Adrenal gland (tissue), 12 donors: Measurements from ENCODE around the gene SEC61A1. TPM values are rescaled to one million over a fixed set of nuclear protein-coding genes. Genes with fewer than 3 reads are reported as not detected.
A peak's percentile ranks its signal among the peaks of the same experiment; 100 is the strongest.

ENCODE experiments used
- DNase-seq, 7 donors: peaks; one replicate each; pipeline ENCODE4 v3.0.0-alpha.2; 2019 to 2020
- H3K27ac ChIP-seq, 5 donors: fragments of 200-600 bp; sonication (generic) in 4 of 5; 1 replicate in 3 of 5; 2 replicates in 2 of 5; pipeline versions ENCODE4 v1.5.1 to v1.8.0; 2016 to 2020; ENCODE audit warnings: mild to moderate bottlenecking in 1 of 5
- H3K27me3 ChIP-seq: fragments of 200-600 bp; 2 replicates; pipeline ENCODE4 v1.8.0; 2021
- H3K36me3 ChIP-seq, 2 donors: fragments of 200-600 bp; replicated peaks in 1 of 2; 1 replicate in 1 of 2; 2 replicates in 1 of 2; pipeline versions ENCODE4 v1.5.1 to v1.8.0; 2018 to 2022
- H3K4me1 ChIP-seq, 2 donors: fragments of 200-600 bp; replicated peaks in 1 of 2; 1 replicate in 1 of 2; 2 replicates in 1 of 2; pipeline versions ENCODE4 v1.5.1 to v1.8.0; 2018 to 2021
- H3K4me3 ChIP-seq, 4 donors: fragments of 200-600 bp; sonication (generic) in 3 of 4; one replicate each; pipeline ENCODE4 v1.5.1; 2016 to 2018
- H3K9me3 ChIP-seq, 3 donors: fragments of 200-600 bp; sonication (generic) in 1 of 3; replicated peaks in 1 of 3; 1 replicate in 2 of 3; 2 replicates in 1 of 3; pipeline versions ENCODE4 v1.5.1 to v1.8.0; 2016 to 2021
- POLR2A ChIP-seq, 2 donors: fragments of 450-650 bp; IDR thresholded peaks; one replicate each; pipeline ENCODE4 v1.6.1; 2017; ENCODE audit warnings: antibody characterized with exemption in 2 of 2, mild to moderate bottlenecking in 2 of 2, moderate library complexity in 1 of 2
- WGBS, 4 donors: extraction: QIAGEN DNeasy Blood & Tissue Kit in 2 of 4; methylation state at CpG; one replicate each; pipeline versions ENCODE4 v1.1.5 to v1.1.7; 2013 to 2017; 5-methylcytosine and 5-hydroxymethylcytosine counted together
- intact Hi-C, 2 donors: fragments of 100-400 bp; cut with DNase I; formaldehyde crosslinking; loops; one replicate each; pipeline versions ENCODE4 v1.14.1 to v1.15.0; 2022 to 2023
- polyA plus RNA-seq, 3 donors: library from polyadenylated mRNA; stranded (reverse); fragments of 200-250 nt in 2 of 3; fragments of 350-450 nt in 1 of 3; fragmentation: Illumina TruSeq in 1 of 3; extraction: RNeasy Lipid Tissue Mini Kit (QIAGEN cat#74804) in 1 of 3; gene quantifications; one replicate each; pipeline ENCODE4 v1.2.3, GENCODE V29; 2013 to 2014
- total RNA-seq, 9 donors: library from RNA; depleted of rRNA in 4 of 9; stranded (reverse); fragments of >200 nt in 4 of 9; fragments of 120-200 nt in 1 of 9; fragmentation: NEBNext Ultra II Directional in 1 of 9; extraction: Animal tissue kit (Norgen Biotek cat#: 25700) in 1 of 9; gene quantifications; one replicate each; pipeline versions ENCODE4 v1.1.0 to v1.2.4, GENCODE V29; 2013 to 2023
- TF ChIP-seq, protein P1 (sequence below), 6 experiments: fragments of 450-650 bp in 4 of 6; fragments of 200-600 bp in 2 of 6; sonication (generic) in 1 of 6; IDR thresholded peaks; 1 replicate in 5 of 6; 2 replicates in 1 of 6; pipeline versions ENCODE4 v1.5.1 to v1.8.0; 2016 to 2021; ENCODE audit warnings: antibody characterized with exemption in 6 of 6, mild to moderate bottlenecking in 2 of 6, moderate library complexity in 1 of 6
- donor health status: healthy with polysubstance abuse.
- donor health status: Bipolar disorder and iron deficiency.
- donor health status: DM: yes; HTN: yes; CAD: no.
- donor health status: DM: no; HTN: no; CAD: no.
- donor health status: DM: no; HTN: no; CAD: no.
- donor health status: DM: yes; HTN: yes; CAD: no.

SEC61A1 gene
- total and polyA plus RNA-seq, 12 donors: 131 to 443 (median 192) TPM

DNA sequence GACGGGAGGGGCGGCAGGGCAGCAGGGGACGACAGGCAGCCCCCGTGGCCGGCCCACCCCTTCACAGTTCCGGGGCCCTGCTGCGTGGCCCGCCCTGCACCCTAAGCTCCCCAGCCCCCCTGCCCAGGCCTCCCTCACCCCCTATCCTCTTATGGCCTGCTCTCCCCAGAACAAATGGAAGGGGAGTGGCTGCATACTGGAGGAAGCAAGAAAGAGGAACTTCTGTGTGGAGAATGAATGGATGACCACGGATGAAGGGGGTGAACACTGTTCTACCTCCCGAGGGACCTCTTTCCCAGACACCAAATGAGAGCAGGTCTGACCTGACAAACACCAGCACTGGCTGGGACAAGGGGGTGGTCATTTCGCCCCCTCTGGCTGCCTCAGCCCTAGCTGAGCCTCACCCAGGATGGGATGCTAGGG, 25.0 kb downstream of the SEC61A1 start:
- WGBS, 4 donors: 28 to 68% (median 49%) methylated on average over 5 to 11 of the region's 11 CpGs
- TF ChIP-seq POLR2A (IDR thresholded peaks at IDR 0.05): no peak
- TF ChIP-seq, protein P1, sequence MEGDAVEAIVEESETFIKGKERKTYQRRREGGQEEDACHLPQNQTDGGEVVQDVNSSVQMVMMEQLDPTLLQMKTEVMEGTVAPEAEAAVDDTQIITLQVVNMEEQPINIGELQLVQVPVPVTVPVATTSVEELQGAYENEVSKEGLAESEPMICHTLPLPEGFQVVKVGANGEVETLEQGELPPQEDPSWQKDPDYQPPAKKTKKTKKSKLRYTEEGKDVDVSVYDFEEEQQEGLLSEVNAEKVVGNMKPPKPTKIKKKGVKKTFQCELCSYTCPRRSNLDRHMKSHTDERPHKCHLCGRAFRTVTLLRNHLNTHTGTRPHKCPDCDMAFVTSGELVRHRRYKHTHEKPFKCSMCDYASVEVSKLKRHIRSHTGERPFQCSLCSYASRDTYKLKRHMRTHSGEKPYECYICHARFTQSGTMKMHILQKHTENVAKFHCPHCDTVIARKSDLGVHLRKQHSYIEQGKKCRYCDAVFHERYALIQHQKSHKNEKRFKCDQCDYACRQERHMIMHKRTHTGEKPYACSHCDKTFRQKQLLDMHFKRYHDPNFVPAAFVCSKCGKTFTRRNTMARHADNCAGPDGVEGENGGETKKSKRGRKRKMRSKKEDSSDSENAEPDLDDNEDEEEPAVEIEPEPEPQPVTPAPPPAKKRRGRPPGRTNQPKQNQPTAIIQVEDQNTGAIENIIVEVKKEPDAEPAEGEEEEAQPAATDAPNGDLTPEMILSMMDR (IDR thresholded peaks at IDR 0.05): no peak
- no peaks in the 10 kb centered on the region for H3K9me3 ChIP-seq
- H3K4me1 ChIP-seq: peaks cover 4 to 14% of the 10 kb centered on the region in 2 donors
- no peaks in the 10 kb centered on the region for H3K27me3 ChIP-seq
- peak in 1 of 7 donors; percentile 51 for DNase-seq
- H3K4me3 ChIP-seq: peak overlapping the region in 1 of 4 donors; percentile 67
- intact Hi-C loops: loop anchor here (10.0 kb wide), 2 partner anchors 58 to 1068 kb away; no protein-coding TSS in a partner anchor
- H3K27ac ChIP-seq: peak overlapping the region in 2 of 5 donors; percentile 45 to 49
- H3K36me3 ChIP-seq: peaks cover 0 to 14% of the 10 kb centered on the region in 2 donors

DNA sequence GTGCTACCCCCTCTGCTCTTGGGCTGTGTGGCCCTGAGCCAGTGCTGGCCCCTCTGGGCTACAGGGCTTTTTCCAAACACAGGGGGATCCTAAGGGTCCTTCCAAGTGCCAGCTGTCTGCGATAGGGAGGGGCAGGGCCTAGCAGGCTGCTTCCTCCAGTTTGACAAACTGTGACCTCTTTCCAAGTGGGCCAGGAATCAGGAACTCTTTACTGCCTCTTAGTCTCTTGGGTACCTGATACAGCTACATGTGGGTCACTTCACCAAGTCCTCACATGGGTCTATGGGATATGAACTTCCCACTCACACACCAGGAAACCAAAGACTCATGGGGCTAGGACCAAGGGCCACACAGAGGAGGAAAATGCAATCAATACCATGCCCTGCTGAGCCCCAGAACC, 25.4 kb downstream of the SEC61A1 start:
- 0 to 66% (median 36%) methylated on average over 1 of the region's 1 CpG; no CpG with 5 or more reads in 1 of the 4 donors for WGBS, 4 donors
- peaks cover 4 to 14% of the 10 kb centered on the region in 2 donors for H3K4me1 ChIP-seq
- intact Hi-C loops: loop anchor here (10.0 kb wide), 2 partner anchors 57 to 1067 kb away; no protein-coding TSS in a partner anchor
- H3K27ac ChIP-seq: peak overlapping the region in 2 of 5 donors; percentile 45 to 49
- DNase-seq: no peak
- TF ChIP-seq POLR2A (IDR thresholded peaks at IDR 0.05): no peak
- TF ChIP-seq, protein P1 (IDR thresholded peaks at IDR 0.05): no peak
- peaks cover 0 to 9% of the 10 kb centered on the region in 2 donors for H3K36me3 ChIP-seq
- H3K27me3 ChIP-seq: no peaks in the 10 kb centered on the region
- H3K4me3 ChIP-seq: no peak overlapping the region
- no peaks in the 10 kb centered on the region for H3K9me3 ChIP-seq

DNA sequence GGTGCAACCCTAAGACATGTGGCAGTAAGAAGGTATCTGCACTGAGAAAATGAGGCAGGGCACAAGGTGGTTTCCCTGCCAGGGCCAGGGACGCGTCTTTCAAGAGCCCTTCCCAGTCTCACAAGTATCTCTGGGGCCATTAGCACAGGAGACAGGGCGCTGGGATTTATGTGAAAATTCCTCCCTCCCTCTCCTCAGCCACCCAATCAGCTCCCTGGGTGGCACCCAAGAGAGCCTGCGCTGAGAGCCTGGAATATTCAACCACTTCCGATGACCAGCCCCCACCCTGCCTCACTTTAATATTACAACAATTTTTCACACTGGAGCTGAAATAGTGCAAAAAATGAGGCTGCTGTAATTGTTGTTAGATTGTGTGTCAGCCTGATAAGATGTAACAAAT, 26.1 kb downstream of the SEC61A1 start:
- no peak overlapping the region for H3K4me3 ChIP-seq
- 95 to 97% (median 96%) methylated on average over 5 of the region's 5 CpGs for WGBS, 4 donors
- H3K36me3 ChIP-seq: peaks cover 0 to 4% of the 10 kb centered on the region in 2 donors
- no peak overlapping the region for H3K27ac ChIP-seq
- intact Hi-C loops: loop anchor here (10.0 kb wide), 2 partner anchors 56 to 1066 kb away; no protein-coding TSS in a partner anchor
- H3K27me3 ChIP-seq: no peaks in the 10 kb centered on the region
- no peaks in the 10 kb centered on the region for H3K9me3 ChIP-seq
- DNase-seq: peak in 1 of 7 donors; percentile 41
- H3K4me1 ChIP-seq: peaks cover 4 to 15% of the 10 kb centered on the region in 2 donors
- TF ChIP-seq, protein P1 (IDR thresholded peaks at IDR 0.05): no peak
- no peak for TF ChIP-seq POLR2A (IDR thresholded peaks at IDR 0.05)

DNA sequence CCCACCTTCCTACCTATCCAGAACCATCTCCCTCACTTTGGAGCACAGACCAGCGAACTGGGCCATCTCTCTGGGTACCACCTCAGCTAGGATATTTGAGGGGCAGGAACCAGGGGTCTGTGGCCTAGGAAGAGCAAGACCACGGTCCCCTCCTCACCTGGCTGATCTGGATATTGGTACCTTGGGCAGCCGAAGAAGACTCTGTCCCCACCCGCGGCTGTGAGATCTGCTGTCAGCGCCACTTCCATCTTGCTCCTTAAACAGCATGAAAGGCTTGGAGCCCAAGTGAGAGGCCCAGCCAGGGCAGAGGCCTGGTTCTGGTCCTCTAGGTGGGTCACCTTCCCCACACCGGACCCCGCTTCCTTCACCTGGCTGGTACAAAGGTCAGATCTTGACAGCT, 26.6 kb downstream of the SEC61A1 start:
- H3K36me3 ChIP-seq: peaks cover 0 to 4% of the 10 kb centered on the region in 2 donors
- no peaks in the 10 kb centered on the region for H3K27me3 ChIP-seq
- no peak overlapping the region for H3K27ac ChIP-seq
- no peak for TF ChIP-seq POLR2A (IDR thresholded peaks at IDR 0.05)
- TF ChIP-seq, protein P1 (IDR thresholded peaks at IDR 0.05): no peak
- H3K4me1 ChIP-seq: peaks cover 4 to 21% of the 10 kb centered on the region in 2 donors
- WGBS, 4 donors: 94 to 96% (median 96%) methylated on average over 8 of the region's 8 CpGs
- H3K4me3 ChIP-seq: no peak overlapping the region
- no peaks in the 10 kb centered on the region for H3K9me3 ChIP-seq
- intact Hi-C loops: loop anchor here (10.0 kb wide), 2 partner anchors 56 to 1066 kb away; no protein-coding TSS in a partner anchor
- DNase-seq: peak in 1 of 7 donors; percentile 48
